Muscle layer of colon (tissue), 2 donors: ENCODE data around the gene GPR45.
"Not testable (repeated sequence)": the region's sequence is repeated elsewhere in the genome, so short reads cannot be mapped to it uniquely, and the experiment has no call there.

Experiments
- H3K27ac ChIP-seq: one replicate; pipeline ENCODE4 v1.7.0; 2013; ENCODE audit warnings: low read depth, mild to moderate bottlenecking, low read length, moderate library complexity
- H3K27me3 ChIP-seq, 2 donors: one replicate each; pipeline ENCODE4 v1.7.0; 2013; ENCODE audit warnings: low read length in 2 of 2, mild to moderate bottlenecking in 2 of 2; ENCODE audit not compliant: insufficient read depth in 2 of 2, control insufficient read depth in 1 of 2
- H3K36me3 ChIP-seq: one replicate; pipeline ENCODE4 v1.7.0; 2013; ENCODE audit warnings: mild to moderate bottlenecking, low read length; ENCODE audit not compliant: insufficient read depth
- H3K4me1 ChIP-seq: one replicate; pipeline ENCODE4 v1.7.0; 2013; ENCODE audit warnings: mild to moderate bottlenecking, low read length; ENCODE audit not compliant: insufficient read depth
- H3K4me3 ChIP-seq, 2 donors: one replicate each; pipeline ENCODE4 v1.7.0; 2013; ENCODE audit warnings: low read length in 2 of 2, low read depth in 1 of 2, mild to moderate bottlenecking in 1 of 2, moderate library complexity in 1 of 2
- H3K9ac ChIP-seq: one replicate; pipeline ENCODE4 v1.7.0; 2013; ENCODE audit warnings: low read length
- H3K9me3 ChIP-seq: one replicate; pipeline ENCODE4 v1.7.0; 2013; ENCODE audit warnings: mild to moderate bottlenecking, low read length
- donor health status: abdominal sarcoma.
- donor health status: Adenocarcinoma of cecum.

The GPR45 gene

DNA sequence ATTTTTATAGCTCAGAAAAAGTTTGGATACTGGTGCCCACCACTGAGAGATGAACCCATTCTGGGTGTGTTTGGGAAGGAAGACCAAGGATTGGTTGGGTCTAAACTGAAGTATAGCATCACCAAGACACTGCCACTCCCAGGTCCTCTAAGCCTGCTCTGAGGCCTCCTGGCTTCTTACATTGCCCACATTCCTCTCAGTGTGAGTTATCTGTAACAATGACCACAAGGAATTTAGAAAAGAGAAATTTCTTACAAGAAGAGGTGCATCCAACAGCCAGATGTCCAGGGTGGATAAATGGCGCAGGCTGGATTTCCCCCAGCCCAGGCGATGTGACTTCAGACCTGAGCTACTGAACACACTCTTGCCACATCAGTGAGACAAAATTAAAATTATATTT is 1.6 kb upstream of the GPR45 start:
- no peaks in the 10 kb centered on the region for H3K27me3 ChIP-seq

DNA sequence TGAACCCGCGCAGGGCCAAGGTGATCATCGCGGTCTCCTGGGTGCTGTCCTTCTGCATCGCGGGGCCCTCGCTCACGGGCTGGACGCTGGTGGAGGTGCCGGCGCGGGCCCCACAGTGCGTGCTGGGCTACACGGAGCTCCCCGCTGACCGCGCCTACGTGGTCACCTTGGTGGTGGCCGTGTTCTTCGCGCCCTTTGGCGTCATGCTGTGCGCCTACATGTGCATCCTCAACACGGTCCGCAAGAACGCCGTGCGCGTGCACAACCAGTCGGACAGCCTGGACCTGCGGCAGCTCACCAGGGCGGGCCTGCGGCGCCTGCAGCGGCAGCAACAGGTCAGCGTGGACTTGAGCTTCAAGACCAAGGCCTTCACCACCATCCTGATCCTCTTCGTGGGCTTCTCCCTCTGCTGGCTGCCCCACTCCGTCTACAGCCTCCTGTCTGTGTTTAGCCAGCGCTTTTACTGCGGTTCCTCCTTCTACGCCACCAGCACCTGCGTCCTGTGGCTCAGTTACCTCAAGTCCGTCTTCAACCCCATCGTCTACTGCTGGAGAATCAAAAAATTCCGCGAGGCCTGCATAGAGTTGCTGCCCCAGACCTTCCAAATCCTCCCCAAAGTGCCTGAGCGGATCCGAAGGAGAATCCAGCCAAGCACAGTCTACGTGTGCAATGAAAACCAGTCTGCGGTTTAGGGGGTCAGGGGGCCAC is 897 bp downstream of the GPR45 start:
- H3K9ac ChIP-seq = no peak overlapping the region
- H3K4me1 ChIP-seq = no peaks in the 10 kb centered on the region
- no peaks in the 10 kb centered on the region for H3K36me3 ChIP-seq
- H3K27ac ChIP-seq = no peak overlapping the region
- H3K4me3 ChIP-seq = no peak overlapping the region
- H3K27me3 ChIP-seq = no peaks in the 10 kb centered on the region
- H3K9me3 ChIP-seq = no peaks in the 10 kb centered on the region

More for the DNA sequence above, 1.6 kb upstream of the GPR45 start:
- Histone ChIP-seq H3K9ac (no peak overlapping the region), H3K4me1 (no peaks in the 10 kb centered on the region), H3K36me3 (no peaks in the 10 kb centered on the region), H3K4me3 (no peak overlapping the region), H3K9me3 (no peaks in the 10 kb centered on the region), H3K27ac (no peak overlapping the region)

DNA sequence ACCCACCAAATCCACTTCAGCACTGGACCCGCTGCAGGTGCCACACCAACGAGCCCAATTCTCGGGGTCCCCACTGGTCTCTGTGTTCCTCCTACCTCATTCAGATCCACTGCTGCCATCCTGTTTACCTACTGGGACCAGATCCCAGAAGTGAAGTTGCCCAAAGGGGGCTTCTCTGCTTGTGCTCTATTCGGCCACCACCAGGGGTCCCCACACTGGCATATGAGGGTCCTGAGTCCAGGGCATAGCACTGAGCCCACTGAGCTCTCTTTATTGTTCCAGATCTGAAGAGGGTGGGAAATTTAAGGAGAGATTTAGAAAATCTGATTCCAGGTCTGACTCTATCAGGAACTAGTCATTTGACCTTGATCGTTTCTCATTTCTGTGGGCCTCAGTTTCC is 2.4 kb downstream of the GPR45 start:
- Histone ChIP-seq H3K27me3 (no peaks in the 10 kb centered on the region), H3K36me3 (no peaks in the 10 kb centered on the region), H3K27ac (no peak overlapping the region), H3K4me1 (no peaks in the 10 kb centered on the region), H3K9me3 (no peaks in the 10 kb centered on the region), H3K9ac (no peak overlapping the region), H3K4me3 (no peak overlapping the region)

DNA sequence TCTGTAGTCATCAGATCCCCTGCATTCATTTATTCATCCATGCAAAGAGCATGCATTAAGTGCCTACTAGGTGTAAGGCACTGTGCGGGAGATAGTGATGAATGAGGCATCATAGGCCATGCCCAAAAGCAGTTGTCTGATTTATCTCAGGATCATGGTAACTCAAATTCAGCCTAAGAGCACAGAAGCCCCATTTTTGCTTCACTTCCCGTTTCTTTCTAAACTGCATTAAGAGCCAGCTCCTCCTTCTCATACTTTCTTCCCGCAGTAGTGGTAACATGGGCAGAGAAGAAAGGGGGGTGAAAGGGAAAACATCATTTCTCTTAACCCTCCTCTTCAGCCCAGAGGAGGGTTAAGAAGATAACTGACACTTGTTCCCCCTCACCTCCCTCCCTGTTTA is 2.9 kb downstream of the GPR45 start:
- no peak overlapping the region for H3K27ac ChIP-seq
- H3K4me1 ChIP-seq = no peaks in the 10 kb centered on the region
- no peaks in the 10 kb centered on the region for H3K36me3 ChIP-seq
- no peaks in the 10 kb centered on the region for H3K27me3 ChIP-seq
- no peak overlapping the region for H3K4me3 ChIP-seq
- H3K9ac ChIP-seq = no peak overlapping the region
- H3K9me3 ChIP-seq = no peaks in the 10 kb centered on the region

DNA sequence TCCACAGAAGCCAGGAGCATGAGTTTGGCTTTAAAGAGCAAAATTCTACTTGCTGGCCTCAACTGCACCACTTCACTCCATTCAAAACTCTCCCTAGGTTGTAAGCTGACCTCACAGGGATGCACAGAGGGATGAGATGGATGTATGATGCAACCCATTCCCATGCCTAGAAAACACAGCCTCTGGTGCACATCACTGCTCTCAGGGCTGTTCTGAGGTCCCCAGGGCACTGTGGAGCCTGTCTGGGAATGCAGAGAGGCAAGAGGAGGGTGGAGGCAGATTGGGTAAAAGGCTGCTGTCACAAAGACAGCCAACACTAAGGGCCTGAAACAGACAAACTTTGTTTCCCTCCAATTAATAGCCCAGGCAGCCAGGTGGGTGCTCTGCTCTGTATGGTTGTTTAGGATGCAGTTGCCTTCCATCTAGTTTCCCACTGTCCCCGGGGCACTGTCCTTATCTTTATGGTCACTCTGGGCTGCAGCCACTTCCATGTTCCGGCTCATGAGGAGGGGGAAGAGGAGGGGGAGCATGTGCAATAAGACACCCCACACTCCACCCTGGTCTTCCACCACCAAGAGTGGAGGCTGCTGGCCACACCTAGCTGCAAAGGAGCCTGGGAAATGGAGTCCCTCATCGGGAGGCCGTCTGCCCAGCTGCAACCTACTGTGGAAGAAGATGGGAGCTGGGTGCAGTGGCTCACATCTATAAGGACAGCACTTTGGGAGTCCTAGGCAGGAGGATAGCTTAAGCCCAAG is 7.0 kb downstream of the GPR45 start:
- Histone ChIP-seq H3K4me3 (no peak overlapping the region), H3K4me1 (no peaks in the 10 kb centered on the region), H3K27ac (no peak overlapping the region), H3K36me3 (no peaks in the 10 kb centered on the region), H3K27me3 (no peaks in the 10 kb centered on the region), H3K9me3 (no peaks in the 10 kb centered on the region), H3K9ac (no peak overlapping the region)

DNA sequence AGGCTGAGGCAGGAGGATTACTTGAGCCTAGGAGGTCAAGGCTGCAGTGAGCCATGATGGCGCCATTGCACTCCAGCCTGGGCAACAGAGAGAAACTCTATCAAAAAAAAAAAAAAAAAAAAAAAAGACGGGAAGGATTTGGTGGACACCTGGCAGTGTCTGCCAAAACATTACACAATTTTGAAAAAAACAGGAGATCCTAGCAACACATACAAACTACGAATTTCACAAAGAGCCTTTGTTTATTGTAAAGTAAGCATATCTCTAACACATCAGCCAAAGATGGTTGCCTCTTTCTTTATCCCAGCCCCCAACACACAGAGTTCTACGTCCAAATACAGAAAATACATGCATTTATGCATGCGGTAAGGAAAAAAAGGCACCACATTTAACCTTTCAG is 7.6 kb downstream of the GPR45 start:
- H3K27ac ChIP-seq = no peak overlapping the region
- no peaks in the 10 kb centered on the region for H3K9me3 ChIP-seq
- no peaks in the 10 kb centered on the region for H3K36me3 ChIP-seq
- H3K4me1 ChIP-seq = no peaks in the 10 kb centered on the region
- no peak overlapping the region for H3K9ac ChIP-seq
- H3K27me3 ChIP-seq = no peaks in the 10 kb centered on the region
- no peak overlapping the region for H3K4me3 ChIP-seq

DNA sequence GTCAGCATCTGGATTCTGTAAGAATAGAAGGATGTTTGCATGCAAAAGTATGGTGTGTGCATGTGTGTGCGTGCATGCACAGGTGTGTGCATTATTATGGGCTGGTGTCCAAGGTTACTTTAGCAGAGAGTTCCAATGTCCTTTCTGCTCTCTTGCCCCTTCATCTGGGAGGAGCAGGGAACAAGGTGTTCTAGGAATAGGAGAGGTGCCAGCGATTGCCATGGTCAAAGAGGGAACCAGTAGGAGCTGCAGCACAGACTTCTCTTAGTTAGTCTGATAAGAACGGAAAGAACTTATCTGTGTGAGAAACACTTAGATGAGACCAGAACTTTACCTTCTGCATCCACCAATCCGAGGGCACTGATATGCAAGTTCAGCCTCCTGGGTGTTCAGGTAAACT is 8.3 kb downstream of the GPR45 start:
- no peaks in the 10 kb centered on the region for H3K9me3 ChIP-seq
- H3K4me1 ChIP-seq = no peaks in the 10 kb centered on the region
- no peaks in the 10 kb centered on the region for H3K36me3 ChIP-seq
- H3K9ac ChIP-seq = no peak overlapping the region
- no peak overlapping the region for H3K4me3 ChIP-seq
- H3K27ac ChIP-seq = no peak overlapping the region
- no peaks in the 10 kb centered on the region for H3K27me3 ChIP-seq

DNA sequence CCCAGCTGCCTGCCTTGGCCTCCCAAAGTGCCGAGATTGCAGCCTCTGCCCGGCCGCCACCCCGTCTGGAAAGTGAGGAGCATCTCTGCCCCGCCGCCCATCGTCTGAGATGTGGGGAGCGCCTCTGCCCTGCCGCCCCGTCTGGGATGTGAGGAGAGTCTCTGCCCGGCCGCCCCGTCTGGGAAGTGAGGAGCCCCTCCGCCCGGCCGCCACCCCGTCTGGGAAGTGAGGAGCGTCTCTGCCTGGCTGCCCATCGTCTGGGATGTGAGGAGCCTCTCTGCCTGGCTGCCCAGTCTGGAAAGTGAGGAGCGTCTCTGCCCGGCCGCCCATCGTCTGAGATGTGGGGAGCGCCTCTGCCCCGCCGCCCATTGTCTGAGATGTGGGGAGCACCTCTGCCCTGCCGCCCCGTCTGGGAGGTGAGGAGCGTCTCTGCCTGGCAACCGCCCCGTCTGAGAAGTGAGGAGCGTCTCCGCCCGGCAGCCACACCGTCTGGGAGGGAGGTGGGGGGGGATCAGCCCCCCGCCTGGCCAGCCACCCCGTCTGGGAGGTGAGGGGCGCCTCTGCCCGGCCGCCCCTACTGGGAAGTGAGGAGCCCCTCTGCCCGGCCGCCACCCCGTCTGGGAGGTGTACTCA is 9.6 kb downstream of the GPR45 start:
- not testable (repeated sequence) for H3K36me3 ChIP-seq, H3K9me3 ChIP-seq, H3K9ac ChIP-seq, H3K27ac ChIP-seq, H3K4me3 ChIP-seq, H3K27me3 ChIP-seq, H3K4me1 ChIP-seq

DNA sequence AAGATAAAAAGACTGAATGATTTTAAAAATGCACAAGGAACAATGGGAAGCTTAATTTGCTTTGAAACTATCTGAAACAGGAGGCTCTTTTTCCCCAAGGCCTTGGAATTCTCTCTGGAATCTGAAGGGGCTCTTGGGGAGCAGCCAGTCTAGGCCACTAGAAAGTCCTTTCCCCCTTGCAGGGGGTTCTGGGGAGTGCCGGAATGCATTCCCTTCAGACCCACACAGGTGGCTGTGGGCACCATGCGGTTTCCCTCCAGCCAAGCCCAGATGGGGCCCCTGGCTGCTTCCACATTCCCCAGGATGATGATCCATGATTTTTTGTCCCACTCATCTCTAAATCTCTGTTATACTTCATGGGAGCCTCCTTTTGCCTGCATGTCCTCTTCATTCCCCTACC is 10.7 kb downstream of the GPR45 start:
- H3K4me1 ChIP-seq = no peaks in the 10 kb centered on the region
- no peaks in the 10 kb centered on the region for H3K27me3 ChIP-seq
- no peak overlapping the region for H3K27ac ChIP-seq
- no peak overlapping the region for H3K9ac ChIP-seq
- no peak overlapping the region for H3K4me3 ChIP-seq
- H3K36me3 ChIP-seq = no peaks in the 10 kb centered on the region
- H3K9me3 ChIP-seq = no peaks in the 10 kb centered on the region

DNA sequence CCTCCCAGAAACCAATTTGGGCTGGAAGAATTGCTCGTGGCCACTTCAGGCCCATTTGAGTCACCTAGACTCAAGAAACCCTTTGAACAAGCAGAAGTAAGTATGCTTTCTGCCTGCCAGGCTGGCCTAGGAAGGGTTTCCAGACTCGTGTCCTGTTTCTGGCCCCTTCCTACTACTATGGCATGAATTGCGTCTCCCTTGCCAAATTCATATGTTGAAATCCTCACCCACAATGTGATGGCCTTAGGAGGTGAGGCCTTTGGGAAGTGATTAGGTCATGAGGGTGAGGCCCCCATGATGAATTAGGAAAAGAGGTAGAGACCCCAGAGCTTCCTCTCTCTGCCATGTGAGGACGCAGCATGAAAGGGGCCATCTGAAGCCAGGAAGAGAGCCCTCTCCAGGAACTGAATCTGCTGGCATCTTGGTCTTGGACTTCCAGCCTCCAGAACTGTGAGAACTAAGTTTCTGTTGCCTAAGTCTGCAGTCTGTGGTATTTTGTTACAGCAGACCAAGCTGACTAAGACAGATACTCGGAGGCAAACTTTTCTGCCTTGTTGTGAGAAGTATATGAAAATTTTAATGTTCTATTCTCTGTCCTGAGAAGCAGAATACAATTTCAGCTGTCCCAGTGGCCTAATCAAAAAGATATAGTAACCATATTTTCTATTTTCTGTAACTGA is 13.1 kb downstream of the GPR45 start:
- H3K4me1 ChIP-seq = no peaks in the 10 kb centered on the region
- H3K4me3 ChIP-seq = no peak overlapping the region
- no peaks in the 10 kb centered on the region for H3K9me3 ChIP-seq
- H3K27ac ChIP-seq = no peak overlapping the region
- no peaks in the 10 kb centered on the region for H3K27me3 ChIP-seq
- no peak overlapping the region for H3K9ac ChIP-seq
- H3K36me3 ChIP-seq = no peaks in the 10 kb centered on the region

DNA sequence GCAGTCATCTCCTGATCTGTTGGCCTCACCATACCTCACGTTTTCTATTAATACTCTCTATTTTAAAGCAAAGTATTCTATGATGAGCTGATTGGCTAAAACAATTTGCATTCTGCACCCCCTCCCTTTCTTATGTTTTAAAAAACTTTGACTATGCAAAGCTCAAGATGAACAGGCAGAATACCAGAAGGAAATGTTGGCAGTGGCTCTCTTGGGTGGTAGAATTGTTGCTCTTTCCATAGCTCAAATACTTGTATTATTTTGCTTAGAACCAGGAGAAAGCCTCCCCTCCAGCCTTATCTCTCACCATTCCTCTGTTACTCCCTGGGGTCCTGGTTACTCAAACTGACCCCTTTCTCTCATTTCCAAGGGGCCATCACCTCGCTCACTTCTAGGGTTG is 14.4 kb downstream of the GPR45 start:
- Histone ChIP-seq H3K9ac (no peak overlapping the region), H3K27ac (no peak overlapping the region), H3K36me3 (no peaks in the 10 kb centered on the region), H3K4me1 (no peaks in the 10 kb centered on the region), H3K9me3 (no peaks in the 10 kb centered on the region), H3K27me3 (no peaks in the 10 kb centered on the region), H3K4me3 (no peak overlapping the region)
